A673 (cell line): ENCODE measurements around the gene C8G.

Experiments
- EZH2 ChIP-seq: fragments of 200-600 bp; sonication (generic); IDR thresholded peaks from 2 replicates; pipeline ENCODE4 v1.6.1; 2017; ENCODE audit warnings: borderline replicate concordance, low read depth, mild to moderate bottlenecking, mixed read lengths, antibody characterized with exemption, low read length; ENCODE audit not compliant: poor library complexity, severe bottlenecking
- TF ChIP-seq, protein P1 (sequence below): fragments of 300-800, 200-600 bp; sonication (generic); conservative IDR thresholded peaks from 2 replicates; pipeline ENCODE4 v1.5.1; 2017; ENCODE audit warnings: low read depth, mild to moderate bottlenecking, antibody characterized with exemption, low read length, moderate library complexity, mixed read lengths

DNA sequence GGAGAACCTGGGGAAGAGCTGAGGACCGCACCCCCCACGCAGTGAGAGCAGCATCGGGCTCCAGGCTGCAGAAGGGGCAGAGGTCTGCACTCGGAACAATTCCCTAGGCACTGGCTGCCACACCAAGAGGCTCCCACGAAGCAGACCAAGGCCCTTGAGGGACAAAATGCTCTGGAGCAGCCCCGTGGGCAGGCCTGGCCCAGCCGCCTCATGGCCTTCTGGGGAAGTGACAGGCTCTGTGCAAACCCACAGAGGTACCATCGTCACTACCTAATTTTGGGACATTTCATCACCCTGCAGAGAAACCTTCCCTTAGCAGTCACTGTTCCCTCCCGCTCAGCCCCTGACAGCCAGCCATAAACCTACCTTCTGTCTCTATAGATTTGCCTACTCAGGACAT is 16.5 kb upstream of the C8G start:
- TF ChIP-seq, protein P1, sequence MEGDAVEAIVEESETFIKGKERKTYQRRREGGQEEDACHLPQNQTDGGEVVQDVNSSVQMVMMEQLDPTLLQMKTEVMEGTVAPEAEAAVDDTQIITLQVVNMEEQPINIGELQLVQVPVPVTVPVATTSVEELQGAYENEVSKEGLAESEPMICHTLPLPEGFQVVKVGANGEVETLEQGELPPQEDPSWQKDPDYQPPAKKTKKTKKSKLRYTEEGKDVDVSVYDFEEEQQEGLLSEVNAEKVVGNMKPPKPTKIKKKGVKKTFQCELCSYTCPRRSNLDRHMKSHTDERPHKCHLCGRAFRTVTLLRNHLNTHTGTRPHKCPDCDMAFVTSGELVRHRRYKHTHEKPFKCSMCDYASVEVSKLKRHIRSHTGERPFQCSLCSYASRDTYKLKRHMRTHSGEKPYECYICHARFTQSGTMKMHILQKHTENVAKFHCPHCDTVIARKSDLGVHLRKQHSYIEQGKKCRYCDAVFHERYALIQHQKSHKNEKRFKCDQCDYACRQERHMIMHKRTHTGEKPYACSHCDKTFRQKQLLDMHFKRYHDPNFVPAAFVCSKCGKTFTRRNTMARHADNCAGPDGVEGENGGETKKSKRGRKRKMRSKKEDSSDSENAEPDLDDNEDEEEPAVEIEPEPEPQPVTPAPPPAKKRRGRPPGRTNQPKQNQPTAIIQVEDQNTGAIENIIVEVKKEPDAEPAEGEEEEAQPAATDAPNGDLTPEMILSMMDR = no peak
- TF ChIP-seq EZH2 = no peak
